HEK293T (cell line): ENCODE data around the gene LPIN3.

ENCODE experiments used
- ARNT ChIP-seq: fragments of 450-650 bp; IDR thresholded peaks from 2 replicates; pipeline ENCODE4 v1.6.1; 2017; ENCODE audit warnings: mild to moderate bottlenecking
- BHLHE40 ChIP-seq: fragments of 450-650 bp; IDR thresholded peaks from 2 replicates; pipeline ENCODE4 v1.6.1; 2016; ENCODE audit warnings: mild to moderate bottlenecking, moderate library complexity, borderline replicate concordance
- ELF4 ChIP-seq: fragments of 450-650 bp; IDR thresholded peaks from 2 replicates; pipeline ENCODE4 v1.6.1; 2017; ENCODE audit warnings: antibody characterized with exemption
- FOXA1 ChIP-seq: fragments of 450-650 bp; IDR thresholded peaks from 2 replicates; pipeline ENCODE4 v1.6.1; 2016; ENCODE audit warnings: mild to moderate bottlenecking
- FOXM1 ChIP-seq: fragments of 450-650 bp; IDR thresholded peaks from 2 replicates; pipeline ENCODE4 v1.6.1; 2017; ENCODE audit warnings: mild to moderate bottlenecking, borderline replicate concordance
- L3MBTL2 ChIP-seq: fragments of 450-650 bp; conservative IDR thresholded peaks from 2 replicates; pipeline ENCODE4 v1.6.1; 2016; ENCODE audit warnings: mild to moderate bottlenecking
- LEF1 ChIP-seq: fragments of 450-650 bp; IDR thresholded peaks from 2 replicates; pipeline ENCODE4 v1.6.1; 2017; ENCODE audit warnings: mild to moderate bottlenecking, borderline replicate concordance
- SUZ12 ChIP-seq: fragments of 450-650 bp; IDR thresholded peaks from 2 replicates; pipeline ENCODE4 v1.6.1; 2016; ENCODE audit warnings: mild to moderate bottlenecking
- ZNF384 ChIP-seq: fragments of 450-650 bp; IDR thresholded peaks from 2 replicates; pipeline ENCODE4 v1.6.1; 2016

- TF ChIP-seq LEF1 (no peak), FOXA1 (no peak), BHLHE40 (no peak), ELF4 (no peak), L3MBTL2 (no peak), ZNF384 (no peak), FOXM1 (no peak), ARNT (no peak), SUZ12 (no peak)
Measured at GRCh38 chr20:41349943-41350342, 9.3 kb downstream of the LPIN3 start.
